H1 (cell line): Measurements from ENCODE around the gene HOGA1.

ENCODE experiments used
- CEBPB ChIP-seq: IDR thresholded peaks from 2 replicates; pipeline ENCODE4 v1.6.1; 2012; ENCODE audit warnings: low read depth, low read length
- CHD2 ChIP-seq: IDR thresholded peaks from 2 replicates; pipeline ENCODE4 v1.6.1; 2012; ENCODE audit warnings: low read length, improper control_type of control experiment
- CHD7 ChIP-seq: fragments of 300-600 bp; sonication (generic); IDR thresholded peaks from 2 replicates; pipeline ENCODE4 v1.7.1; 2012; ENCODE audit warnings: low read length, moderate library complexity, mild to moderate bottlenecking, inconsistent platforms; ENCODE audit not compliant: insufficient replicate concordance
- CREB1 ChIP-seq: IDR thresholded peaks from 2 replicates; pipeline ENCODE4 v1.6.1; 2012; ENCODE audit warnings: inconsistent platforms
- JUN ChIP-seq: IDR thresholded peaks from 2 replicates; pipeline ENCODE4 v1.6.1; 2011; ENCODE audit warnings: low read depth, mild to moderate bottlenecking, improper control_type of control experiment, low read length
- POLR2A ChIP-seq, 2 experiments: IDR thresholded peaks; 1 replicate in 1 of 2; 2 replicates in 1 of 2; pipeline ENCODE4 v1.6.1; 2011; ENCODE audit warnings: low read depth in 2 of 2, low read length in 2 of 2, mild to moderate bottlenecking in 2 of 2; ENCODE audit errors: control extremely low read depth in 1 of 2
- POLR2AphosphoS5 ChIP-seq: IDR thresholded peaks from 2 replicates; pipeline ENCODE4 v1.6.1; 2011; ENCODE audit warnings: low read depth, low read length
- SP1 ChIP-seq: IDR thresholded peaks from 2 replicates; pipeline ENCODE4 v1.6.1; 2011; ENCODE audit warnings: low read depth, low read length
- TAF1 ChIP-seq: IDR thresholded peaks from 2 replicates; pipeline ENCODE4 v1.6.1; 2011; ENCODE audit warnings: mild to moderate bottlenecking, low read depth, low read length
- YY1 ChIP-seq: IDR thresholded peaks from 2 replicates; pipeline ENCODE4 v1.6.1; 2011; ENCODE audit warnings: low read depth, mild to moderate bottlenecking, low read length
- ZNF274 ChIP-seq: IDR thresholded peaks from 2 replicates; pipeline ENCODE4 v1.7.0; 2012; ENCODE audit warnings: low read length, borderline replicate concordance; ENCODE audit errors: extremely low read depth
- TF ChIP-seq, protein P1 (sequence below), 3 experiments: IDR thresholded peaks; 1 replicate in 2 of 3; 2 replicates in 1 of 3; pipeline versions ENCODE4 v1.5.1 to v1.6.1; 2011; ENCODE audit warnings: low read length in 3 of 3, mild to moderate bottlenecking in 3 of 3, inconsistent platforms in 2 of 3, low read depth in 1 of 3, moderate library complexity in 1 of 3; ENCODE audit not compliant: insufficient read depth in 1 of 3; ENCODE audit errors: control extremely low read depth in 1 of 3

GRCh38 chr10:97635577-97635976 is 51.4 kb downstream of the HOGA1 start:
- TF ChIP-seq, protein P1, sequence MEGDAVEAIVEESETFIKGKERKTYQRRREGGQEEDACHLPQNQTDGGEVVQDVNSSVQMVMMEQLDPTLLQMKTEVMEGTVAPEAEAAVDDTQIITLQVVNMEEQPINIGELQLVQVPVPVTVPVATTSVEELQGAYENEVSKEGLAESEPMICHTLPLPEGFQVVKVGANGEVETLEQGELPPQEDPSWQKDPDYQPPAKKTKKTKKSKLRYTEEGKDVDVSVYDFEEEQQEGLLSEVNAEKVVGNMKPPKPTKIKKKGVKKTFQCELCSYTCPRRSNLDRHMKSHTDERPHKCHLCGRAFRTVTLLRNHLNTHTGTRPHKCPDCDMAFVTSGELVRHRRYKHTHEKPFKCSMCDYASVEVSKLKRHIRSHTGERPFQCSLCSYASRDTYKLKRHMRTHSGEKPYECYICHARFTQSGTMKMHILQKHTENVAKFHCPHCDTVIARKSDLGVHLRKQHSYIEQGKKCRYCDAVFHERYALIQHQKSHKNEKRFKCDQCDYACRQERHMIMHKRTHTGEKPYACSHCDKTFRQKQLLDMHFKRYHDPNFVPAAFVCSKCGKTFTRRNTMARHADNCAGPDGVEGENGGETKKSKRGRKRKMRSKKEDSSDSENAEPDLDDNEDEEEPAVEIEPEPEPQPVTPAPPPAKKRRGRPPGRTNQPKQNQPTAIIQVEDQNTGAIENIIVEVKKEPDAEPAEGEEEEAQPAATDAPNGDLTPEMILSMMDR (IDR thresholded peaks at IDR 0.05; ENCODE audit: control extremely low read depth in 1 of 3, insufficient read depth in 1 of 3, low read depth in 1 of 3, low read length in 3 of 3) = no peak
- TF ChIP-seq POLR2A (IDR thresholded peaks at IDR 0.05; ENCODE audit: control extremely low read depth in 1 of 2, low read depth in 2 of 2, low read length in 2 of 2) (no peak), SP1 (no peak), YY1 (no peak), CREB1 (no peak), ZNF274 (no peak), JUN (no peak), CHD2 (no peak), TAF1 (no peak), CHD7 (no peak), POLR2AphosphoS5 (no peak), CEBPB (no peak)
